GM23338 (cell line): ENCODE data around the gene JPH4. TPM values are rescaled to one million over a fixed set of nuclear protein-coding genes. Genes with fewer than 3 reads are reported as not detected.

Experiments
- ATAC-seq: fragments of 200-7000 bp; cut with Tn5 transposase; 3 replicates; pipeline ENCODE4 v1.9.1; 2020
- DNase-seq: peaks from one replicate; pipeline ENCODE4 v3.0.0-alpha.2; 2015; ENCODE audit warnings: low spot score
- H2AFZ ChIP-seq: fragments of 200-600 bp; sonication (generic); 2 replicates; pipeline ENCODE4 v1.8.0; 2016; ENCODE audit warnings: antibody characterized with exemption, mild to moderate bottlenecking, moderate library complexity
- H3F3A ChIP-seq: fragments of 200-600 bp; sonication (generic); replicated peaks from 2 replicates; pipeline ENCODE4 v1.8.0; 2017; ENCODE audit warnings: antibody characterized with exemption, mixed run types, low read depth
- H3K27ac ChIP-seq: fragments of 200-600 bp; sonication (generic); 2 replicates; pipeline ENCODE4 v1.6.1; 2016; ENCODE audit warnings: low read depth
- H3K27me3 ChIP-seq: fragments of 200-600 bp; sonication (generic); 2 replicates; pipeline ENCODE4 v1.8.0; 2016; ENCODE audit warnings: mild to moderate bottlenecking, mixed run types, moderate library complexity; ENCODE audit not compliant: insufficient read depth
- H3K36me3 ChIP-seq: fragments of 200-600 bp; sonication (generic); 2 replicates; pipeline ENCODE4 v1.8.0; 2016; ENCODE audit warnings: mild to moderate bottlenecking; ENCODE audit not compliant: insufficient read depth
- H3K4me1 ChIP-seq: fragments of 200-600 bp; sonication (generic); 2 replicates; pipeline ENCODE4 v1.8.0; 2016; ENCODE audit warnings: mild to moderate bottlenecking, moderate library complexity; ENCODE audit not compliant: insufficient read depth
- H3K4me2 ChIP-seq: fragments of 200-600 bp; sonication (generic); 2 replicates; pipeline ENCODE4 v1.7.1; 2017; ENCODE audit warnings: mixed run types
- H3K4me3 ChIP-seq: fragments of 200-600 bp; sonication (generic); 2 replicates; pipeline ENCODE4 v1.6.1; 2016; ENCODE audit warnings: mixed run types
- H3K79me2 ChIP-seq: fragments of 200-600 bp; sonication (generic); replicated peaks from 2 replicates; pipeline ENCODE4 v1.8.0; 2017; ENCODE audit warnings: mild to moderate bottlenecking; ENCODE audit not compliant: insufficient read depth
- H3K9me2 ChIP-seq: fragments of 200-600 bp; sonication (generic); 2 replicates; pipeline ENCODE4 v1.8.0; 2017; ENCODE audit not compliant: insufficient read depth
- H4K20me1 ChIP-seq: fragments of 200-600 bp; sonication (generic); replicated peaks from 2 replicates; pipeline ENCODE4 v1.8.0; 2017; ENCODE audit warnings: mild to moderate bottlenecking; ENCODE audit not compliant: insufficient read depth
- H3K27ac Mint-ChIP-seq: 2 replicates; pipeline ENCODE4 v1.8.0; 2020; ENCODE audit warnings: inconsistent platforms, mild to moderate bottlenecking, moderate library complexity, mixed read lengths
- H3K27me3 Mint-ChIP-seq: 3 replicates; pipeline ENCODE4 v1.8.0; 2022; ENCODE audit warnings: low read depth, mild to moderate bottlenecking, moderate library complexity, mixed read lengths, inconsistent platforms; ENCODE audit not compliant: insufficient read depth, poor library complexity
- H3K36me3 Mint-ChIP-seq: 3 replicates; pipeline ENCODE4 v1.8.0; 2021; ENCODE audit warnings: low read depth, mild to moderate bottlenecking, inconsistent platforms, moderate library complexity, mixed read lengths
- H3K4me1 Mint-ChIP-seq: 3 replicates; pipeline ENCODE4 v1.8.0; 2020; ENCODE audit warnings: mild to moderate bottlenecking, inconsistent platforms, mixed read lengths
- H3K4me3 Mint-ChIP-seq: 3 replicates; pipeline ENCODE4 v1.8.0; 2021; ENCODE audit warnings: moderate library complexity, mild to moderate bottlenecking, inconsistent platforms, mixed read lengths
- H3K9me3 Mint-ChIP-seq: 3 replicates; pipeline ENCODE4 v1.8.0; 2020; ENCODE audit warnings: moderate library complexity, mild to moderate bottlenecking, inconsistent platforms, mixed read lengths
- CREB1 ChIP-seq: fragments of 250-450 bp; sonication (Bioruptor Pico); IDR thresholded peaks from 2 replicates; pipeline ENCODE4 v1.5.0; 2020; ENCODE audit warnings: low read depth, mild to moderate bottlenecking, moderate library complexity
- EZH2 ChIP-seq: fragments of 200-600 bp; sonication (generic); IDR thresholded peaks from one replicate; pipeline ENCODE4 v1.8.0; 2017; ENCODE audit warnings: antibody characterized with exemption, mild to moderate bottlenecking, low read depth; ENCODE audit not compliant: unreplicated experiment
- EZH2phosphoT487 ChIP-seq: fragments of 200-600 bp; sonication (generic); IDR thresholded peaks from one replicate; pipeline ENCODE4 v1.8.1; 2018; ENCODE audit warnings: antibody characterized with exemption; ENCODE audit not compliant: unreplicated experiment
- JUNB ChIP-seq: IDR thresholded peaks from one replicate; pipeline ENCODE4 v1.6.1; 2016; ENCODE audit warnings: antibody characterized with exemption; ENCODE audit not compliant: unreplicated experiment
- NANOG ChIP-seq: IDR thresholded peaks from 2 replicates; pipeline ENCODE4 v1.6.1; 2016; ENCODE audit warnings: antibody characterized with exemption, borderline replicate concordance
- POLR2AphosphoS5 ChIP-seq: IDR thresholded peaks from 2 replicates; pipeline ENCODE4 v1.6.1; 2016; ENCODE audit warnings: antibody characterized with exemption, low read depth
- STAT1 ChIP-seq: IDR thresholded peaks from one replicate; pipeline ENCODE4 v1.6.1; 2016; ENCODE audit warnings: antibody characterized with exemption; ENCODE audit not compliant: unreplicated experiment
- ZNF114 ChIP-seq: fragments of 250-450 bp; sonication (Bioruptor Pico); IDR thresholded peaks from 2 replicates; pipeline ENCODE4 v1.5.0; 2020; ENCODE audit warnings: mild to moderate bottlenecking, moderate library complexity
- ZNF331 ChIP-seq: fragments of 250-450 bp; sonication (Bioruptor Pico); IDR thresholded peaks from 2 replicates; pipeline ENCODE4 v1.5.0; 2020; ENCODE audit warnings: low read depth, mild to moderate bottlenecking, moderate library complexity
- polyA plus RNA-seq: library from polyadenylated mRNA; unstranded; fragments of >200 nt; fragmentation: Nextera tagmentation; extraction: Ambion mirVana; gene quantifications from 2 replicates; pipeline ENCODE4 v1.2.1, GENCODE V29; 2016
- total RNA-seq: library from RNA; depleted of rRNA; stranded (reverse); fragments of >200 nt; shearing (Covaris generic); gene quantifications from 2 replicates; pipeline ENCODE4 v1.2.3, GENCODE V29; 2014
- TF ChIP-seq, protein P1 (sequence below): fragments of 250-450 bp; sonication (Bioruptor Pico); IDR thresholded peaks from 2 replicates; pipeline ENCODE4 v1.5.0; 2020; ENCODE audit warnings: mild to moderate bottlenecking, moderate library complexity
- TF ChIP-seq, protein P2 (sequence below), 2 experiments: fragments of 200-600 bp in 1 of 2; sonication (generic) in 1 of 2; conservative IDR thresholded peaks; 2 replicates each; pipeline versions ENCODE4 v1.5.1 to v1.6.1; 2016 to 2017; ENCODE audit warnings: antibody characterized with exemption in 2 of 2, low read depth in 2 of 2, mild to moderate bottlenecking in 2 of 2, moderate library complexity in 1 of 2
- TF ChIP-seq, protein P3 (sequence below): IDR thresholded peaks from one replicate; pipeline ENCODE4 v1.6.1; 2018; ENCODE audit warnings: antibody characterized with exemption; ENCODE audit not compliant: unreplicated experiment
- TF ChIP-seq, protein P4 (sequence below): IDR thresholded peaks from 2 replicates; pipeline ENCODE4 v1.6.1; 2016; ENCODE audit warnings: antibody characterized with exemption

Gene JPH4
- total and polyA plus RNA-seq, 2 experiments from 2014 or later, result 11.0 to 29.9 TPM

DNA sequence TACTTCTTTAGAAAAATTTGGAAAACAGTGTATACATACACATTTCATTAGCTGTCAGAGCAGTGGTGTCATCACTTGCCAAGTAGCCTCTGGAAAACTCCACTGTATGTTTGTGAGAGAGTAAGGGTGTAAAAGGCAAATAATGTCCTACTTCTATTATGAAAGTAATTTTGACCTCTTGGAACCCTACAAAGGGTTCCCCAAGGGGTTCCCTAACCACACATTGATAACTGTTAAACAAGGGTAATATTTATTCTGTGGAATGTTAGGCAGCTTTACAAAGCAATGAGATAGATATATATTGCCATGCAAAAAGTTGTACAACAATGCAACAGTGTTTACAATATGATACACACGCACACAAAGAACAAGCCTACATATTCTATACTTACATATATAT lies 38.9 kb upstream of the JPH4 start:
- no peak overlapping the region for H2AFZ ChIP-seq
- no peaks in the 10 kb centered on the region for H3K36me3 ChIP-seq
- H3K27me3 ChIP-seq, result no peaks in the 10 kb centered on the region
- no peaks in the 10 kb centered on the region for H3K79me2 ChIP-seq
- H3K27ac Mint-ChIP-seq, result no peak overlapping the region
- no peaks in the 10 kb centered on the region for H4K20me1 ChIP-seq
- H3K9me2 ChIP-seq, result 0 out of 2 replicates have a peak, but pooled peaks cover 3% of the 10 kb centered on the region
- DNase-seq (no peak), ATAC-seq (no peak)
- no peak overlapping the region for H3K4me2 ChIP-seq
- H3K27ac ChIP-seq, result no peak overlapping the region
- no peaks in the 10 kb centered on the region for H3K4me1 ChIP-seq
- no peak overlapping the region for H3K4me3 Mint-ChIP-seq
- H3K4me1 Mint-ChIP-seq, result peaks cover 2% of the 10 kb centered on the region; the same call in 2 of the 3 replicates
- no peak overlapping the region for H3K4me3 ChIP-seq
- peaks cover 9% of the 10 kb centered on the region for H3K9me3 Mint-ChIP-seq
- TF ChIP-seq POLR2AphosphoS5, result no peak
- TF ChIP-seq, protein P1, sequence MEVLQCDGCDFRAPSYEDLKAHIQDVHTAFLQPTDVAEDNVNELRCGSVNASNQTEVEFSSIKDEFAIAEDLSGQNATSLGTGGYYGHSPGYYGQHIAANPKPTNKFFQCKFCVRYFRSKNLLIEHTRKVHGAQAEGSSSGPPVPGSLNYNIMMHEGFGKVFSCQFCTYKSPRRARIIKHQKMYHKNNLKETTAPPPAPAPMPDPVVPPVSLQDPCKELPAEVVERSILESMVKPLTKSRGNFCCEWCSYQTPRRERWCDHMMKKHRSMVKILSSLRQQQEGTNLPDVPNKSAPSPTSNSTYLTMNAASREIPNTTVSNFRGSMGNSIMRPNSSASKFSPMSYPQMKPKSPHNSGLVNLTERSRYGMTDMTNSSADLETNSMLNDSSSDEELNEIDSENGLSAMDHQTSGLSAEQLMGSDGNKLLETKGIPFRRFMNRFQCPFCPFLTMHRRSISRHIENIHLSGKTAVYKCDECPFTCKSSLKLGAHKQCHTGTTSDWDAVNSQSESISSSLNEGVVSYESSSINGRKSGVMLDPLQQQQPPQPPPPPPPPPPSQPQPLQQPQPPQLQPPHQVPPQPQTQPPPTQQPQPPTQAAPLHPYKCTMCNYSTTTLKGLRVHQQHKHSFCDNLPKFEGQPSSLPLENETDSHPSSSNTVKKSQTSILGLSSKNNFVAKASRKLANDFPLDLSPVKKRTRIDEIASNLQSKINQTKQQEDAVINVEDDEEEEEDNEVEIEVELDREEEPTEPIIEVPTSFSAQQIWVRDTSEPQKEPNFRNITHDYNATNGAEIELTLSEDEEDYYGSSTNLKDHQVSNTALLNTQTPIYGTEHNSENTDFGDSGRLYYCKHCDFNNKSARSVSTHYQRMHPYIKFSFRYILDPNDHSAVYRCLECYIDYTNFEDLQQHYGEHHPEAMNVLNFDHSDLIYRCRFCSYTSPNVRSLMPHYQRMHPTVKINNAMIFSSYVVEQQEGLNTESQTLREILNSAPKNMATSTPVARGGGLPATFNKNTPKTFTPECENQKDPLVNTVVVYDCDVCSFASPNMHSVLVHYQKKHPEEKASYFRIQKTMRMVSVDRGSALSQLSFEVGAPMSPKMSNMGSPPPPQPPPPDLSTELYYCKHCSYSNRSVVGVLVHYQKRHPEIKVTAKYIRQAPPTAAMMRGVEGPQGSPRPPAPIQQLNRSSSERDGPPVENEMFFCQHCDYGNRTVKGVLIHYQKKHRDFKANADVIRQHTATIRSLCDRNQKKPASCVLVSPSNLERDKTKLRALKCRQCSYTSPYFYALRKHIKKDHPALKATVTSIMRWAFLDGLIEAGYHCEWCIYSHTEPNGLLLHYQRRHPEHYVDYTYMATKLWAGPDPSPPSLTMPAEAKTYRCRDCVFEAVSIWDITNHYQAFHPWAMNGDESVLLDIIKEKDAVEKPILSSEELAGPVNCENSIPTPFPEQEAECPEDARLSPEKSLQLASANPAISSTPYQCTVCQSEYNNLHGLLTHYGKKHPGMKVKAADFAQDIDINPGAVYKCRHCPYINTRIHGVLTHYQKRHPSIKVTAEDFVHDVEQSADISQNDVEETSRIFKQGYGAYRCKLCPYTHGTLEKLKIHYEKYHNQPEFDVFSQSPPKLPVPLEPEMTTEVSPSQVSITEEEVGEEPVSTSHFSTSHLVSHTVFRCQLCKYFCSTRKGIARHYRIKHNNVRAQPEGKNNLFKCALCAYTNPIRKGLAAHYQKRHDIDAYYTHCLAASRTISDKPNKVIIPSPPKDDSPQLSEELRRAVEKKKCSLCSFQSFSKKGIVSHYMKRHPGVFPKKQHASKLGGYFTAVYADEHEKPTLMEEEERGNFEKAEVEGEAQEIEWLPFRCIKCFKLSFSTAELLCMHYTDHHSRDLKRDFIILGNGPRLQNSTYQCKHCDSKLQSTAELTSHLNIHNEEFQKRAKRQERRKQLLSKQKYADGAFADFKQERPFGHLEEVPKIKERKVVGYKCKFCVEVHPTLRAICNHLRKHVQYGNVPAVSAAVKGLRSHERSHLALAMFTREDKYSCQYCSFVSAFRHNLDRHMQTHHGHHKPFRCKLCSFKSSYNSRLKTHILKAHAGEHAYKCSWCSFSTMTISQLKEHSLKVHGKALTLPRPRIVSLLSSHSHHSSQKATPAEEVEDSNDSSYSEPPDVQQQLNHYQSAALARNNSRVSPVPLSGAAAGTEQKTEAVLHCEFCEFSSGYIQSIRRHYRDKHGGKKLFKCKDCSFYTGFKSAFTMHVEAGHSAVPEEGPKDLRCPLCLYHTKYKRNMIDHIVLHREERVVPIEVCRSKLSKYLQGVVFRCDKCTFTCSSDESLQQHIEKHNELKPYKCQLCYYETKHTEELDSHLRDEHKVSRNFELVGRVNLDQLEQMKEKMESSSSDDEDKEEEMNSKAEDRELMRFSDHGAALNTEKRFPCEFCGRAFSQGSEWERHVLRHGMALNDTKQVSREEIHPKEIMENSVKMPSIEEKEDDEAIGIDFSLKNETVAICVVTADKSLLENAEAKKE (CRISPR knock-in tag), result no peak
- TF ChIP-seq, protein P2, sequence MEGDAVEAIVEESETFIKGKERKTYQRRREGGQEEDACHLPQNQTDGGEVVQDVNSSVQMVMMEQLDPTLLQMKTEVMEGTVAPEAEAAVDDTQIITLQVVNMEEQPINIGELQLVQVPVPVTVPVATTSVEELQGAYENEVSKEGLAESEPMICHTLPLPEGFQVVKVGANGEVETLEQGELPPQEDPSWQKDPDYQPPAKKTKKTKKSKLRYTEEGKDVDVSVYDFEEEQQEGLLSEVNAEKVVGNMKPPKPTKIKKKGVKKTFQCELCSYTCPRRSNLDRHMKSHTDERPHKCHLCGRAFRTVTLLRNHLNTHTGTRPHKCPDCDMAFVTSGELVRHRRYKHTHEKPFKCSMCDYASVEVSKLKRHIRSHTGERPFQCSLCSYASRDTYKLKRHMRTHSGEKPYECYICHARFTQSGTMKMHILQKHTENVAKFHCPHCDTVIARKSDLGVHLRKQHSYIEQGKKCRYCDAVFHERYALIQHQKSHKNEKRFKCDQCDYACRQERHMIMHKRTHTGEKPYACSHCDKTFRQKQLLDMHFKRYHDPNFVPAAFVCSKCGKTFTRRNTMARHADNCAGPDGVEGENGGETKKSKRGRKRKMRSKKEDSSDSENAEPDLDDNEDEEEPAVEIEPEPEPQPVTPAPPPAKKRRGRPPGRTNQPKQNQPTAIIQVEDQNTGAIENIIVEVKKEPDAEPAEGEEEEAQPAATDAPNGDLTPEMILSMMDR (conservative IDR thresholded peaks at IDR 0.05; ENCODE audit: low read depth in 2 of 2), result no peak
- TF ChIP-seq ZNF114 (CRISPR knock-in tag), result no peak
- no peak for TF ChIP-seq JUNB
- no peak for TF ChIP-seq EZH2
- TF ChIP-seq STAT1, result no peak
- TF ChIP-seq ZNF331, result no peak
- TF ChIP-seq CREB1, result no peak
- TF ChIP-seq NANOG, result no peak
- TF ChIP-seq, protein P3, sequence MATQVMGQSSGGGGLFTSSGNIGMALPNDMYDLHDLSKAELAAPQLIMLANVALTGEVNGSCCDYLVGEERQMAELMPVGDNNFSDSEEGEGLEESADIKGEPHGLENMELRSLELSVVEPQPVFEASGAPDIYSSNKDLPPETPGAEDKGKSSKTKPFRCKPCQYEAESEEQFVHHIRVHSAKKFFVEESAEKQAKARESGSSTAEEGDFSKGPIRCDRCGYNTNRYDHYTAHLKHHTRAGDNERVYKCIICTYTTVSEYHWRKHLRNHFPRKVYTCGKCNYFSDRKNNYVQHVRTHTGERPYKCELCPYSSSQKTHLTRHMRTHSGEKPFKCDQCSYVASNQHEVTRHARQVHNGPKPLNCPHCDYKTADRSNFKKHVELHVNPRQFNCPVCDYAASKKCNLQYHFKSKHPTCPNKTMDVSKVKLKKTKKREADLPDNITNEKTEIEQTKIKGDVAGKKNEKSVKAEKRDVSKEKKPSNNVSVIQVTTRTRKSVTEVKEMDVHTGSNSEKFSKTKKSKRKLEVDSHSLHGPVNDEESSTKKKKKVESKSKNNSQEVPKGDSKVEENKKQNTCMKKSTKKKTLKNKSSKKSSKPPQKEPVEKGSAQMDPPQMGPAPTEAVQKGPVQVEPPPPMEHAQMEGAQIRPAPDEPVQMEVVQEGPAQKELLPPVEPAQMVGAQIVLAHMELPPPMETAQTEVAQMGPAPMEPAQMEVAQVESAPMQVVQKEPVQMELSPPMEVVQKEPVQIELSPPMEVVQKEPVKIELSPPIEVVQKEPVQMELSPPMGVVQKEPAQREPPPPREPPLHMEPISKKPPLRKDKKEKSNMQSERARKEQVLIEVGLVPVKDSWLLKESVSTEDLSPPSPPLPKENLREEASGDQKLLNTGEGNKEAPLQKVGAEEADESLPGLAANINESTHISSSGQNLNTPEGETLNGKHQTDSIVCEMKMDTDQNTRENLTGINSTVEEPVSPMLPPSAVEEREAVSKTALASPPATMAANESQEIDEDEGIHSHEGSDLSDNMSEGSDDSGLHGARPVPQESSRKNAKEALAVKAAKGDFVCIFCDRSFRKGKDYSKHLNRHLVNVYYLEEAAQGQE, result no peak
- TF ChIP-seq EZH2phosphoT487, result no peak
- TF ChIP-seq, protein P4, sequence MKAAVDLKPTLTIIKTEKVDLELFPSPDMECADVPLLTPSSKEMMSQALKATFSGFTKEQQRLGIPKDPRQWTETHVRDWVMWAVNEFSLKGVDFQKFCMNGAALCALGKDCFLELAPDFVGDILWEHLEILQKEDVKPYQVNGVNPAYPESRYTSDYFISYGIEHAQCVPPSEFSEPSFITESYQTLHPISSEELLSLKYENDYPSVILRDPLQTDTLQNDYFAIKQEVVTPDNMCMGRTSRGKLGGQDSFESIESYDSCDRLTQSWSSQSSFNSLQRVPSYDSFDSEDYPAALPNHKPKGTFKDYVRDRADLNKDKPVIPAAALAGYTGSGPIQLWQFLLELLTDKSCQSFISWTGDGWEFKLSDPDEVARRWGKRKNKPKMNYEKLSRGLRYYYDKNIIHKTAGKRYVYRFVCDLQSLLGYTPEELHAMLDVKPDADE, result no peak
- H3K27me3 Mint-ChIP-seq, result peaks cover 3% of the 10 kb centered on the region
- H3K36me3 Mint-ChIP-seq, result no peaks in the 10 kb centered on the region; the same call in 2 of the 3 replicates
- no peaks in the 10 kb centered on the region for H3F3A ChIP-seq
